Chondrocyte (in vitro differentiated cells): Measurements from ENCODE around the gene CACNG4. TPM values are rescaled to one million over a fixed set of nuclear protein-coding genes. Genes with fewer than 3 reads are reported as not detected.

Source experiments
- DNase-seq: peaks from one replicate; pipeline ENCODE4 v3.0.0; 2021; ENCODE audit warnings: mixed read lengths, low spot score
- H3K27ac Mint-ChIP-seq: one replicate; pipeline ENCODE4 v1.8.0; 2021; ENCODE audit warnings: mild to moderate bottlenecking, moderate library complexity, mixed read lengths; ENCODE audit not compliant: unreplicated experiment
- H3K27me3 Mint-ChIP-seq: 2 replicates; pipeline ENCODE4 v1.8.0; 2021; ENCODE audit warnings: low read depth, mixed read lengths
- H3K36me3 Mint-ChIP-seq: 2 replicates; pipeline ENCODE4 v1.8.0; 2021; ENCODE audit warnings: low read depth, mixed read lengths
- H3K4me1 Mint-ChIP-seq: 2 replicates; pipeline ENCODE4 v1.8.0; 2021; ENCODE audit warnings: low read depth, mild to moderate bottlenecking, mixed read lengths
- H3K4me3 Mint-ChIP-seq: one replicate; pipeline ENCODE4 v1.8.0; 2021; ENCODE audit warnings: mild to moderate bottlenecking, moderate library complexity, mixed read lengths; ENCODE audit not compliant: unreplicated experiment
- H3K9me3 Mint-ChIP-seq: 2 replicates; pipeline ENCODE4 v1.8.0; 2021; ENCODE audit warnings: low read depth, mixed read lengths
- total RNA-seq: library from RNA; stranded (reverse); gene quantifications from 3 replicates; pipeline ENCODE4 v1.2.1, GENCODE V29; 2021
- TF ChIP-seq, protein P1 (sequence below): fragments of 200-600 bp; sonication (generic); IDR thresholded peaks from 2 replicates; pipeline ENCODE4 v1.5.0; 2021; ENCODE audit warnings: antibody characterized with exemption, mild to moderate bottlenecking, moderate library complexity

CACNG4 gene
- total RNA-seq, 1 donor from 2014 or later = 2.9 TPM

DNA sequence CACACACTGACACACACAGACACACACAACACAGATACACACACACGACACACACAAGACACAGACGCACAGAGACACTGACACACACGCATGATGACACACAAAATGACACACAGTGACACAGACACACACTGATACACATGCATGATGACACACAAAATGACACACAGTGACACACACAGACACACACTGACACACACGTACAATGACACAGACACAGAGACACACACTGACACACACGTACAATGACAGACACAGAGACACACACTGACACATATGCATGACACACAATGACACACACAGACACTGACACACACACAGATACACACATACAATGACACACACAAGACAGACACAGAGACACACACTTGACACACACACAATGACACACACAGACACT is 90.1 kb downstream of the CACNG4 start:
- Mint-ChIP-seq H3K4me3 (no peak overlapping the region), H3K27me3 (no peaks in the 10 kb centered on the region), H3K36me3 (peaks cover 2% of the 10 kb centered on the region), H3K4me1 (no peaks in the 10 kb centered on the region), H3K9me3 (peaks cover 3% of the 10 kb centered on the region), H3K27ac (no peak overlapping the region)
- TF ChIP-seq, protein P1, sequence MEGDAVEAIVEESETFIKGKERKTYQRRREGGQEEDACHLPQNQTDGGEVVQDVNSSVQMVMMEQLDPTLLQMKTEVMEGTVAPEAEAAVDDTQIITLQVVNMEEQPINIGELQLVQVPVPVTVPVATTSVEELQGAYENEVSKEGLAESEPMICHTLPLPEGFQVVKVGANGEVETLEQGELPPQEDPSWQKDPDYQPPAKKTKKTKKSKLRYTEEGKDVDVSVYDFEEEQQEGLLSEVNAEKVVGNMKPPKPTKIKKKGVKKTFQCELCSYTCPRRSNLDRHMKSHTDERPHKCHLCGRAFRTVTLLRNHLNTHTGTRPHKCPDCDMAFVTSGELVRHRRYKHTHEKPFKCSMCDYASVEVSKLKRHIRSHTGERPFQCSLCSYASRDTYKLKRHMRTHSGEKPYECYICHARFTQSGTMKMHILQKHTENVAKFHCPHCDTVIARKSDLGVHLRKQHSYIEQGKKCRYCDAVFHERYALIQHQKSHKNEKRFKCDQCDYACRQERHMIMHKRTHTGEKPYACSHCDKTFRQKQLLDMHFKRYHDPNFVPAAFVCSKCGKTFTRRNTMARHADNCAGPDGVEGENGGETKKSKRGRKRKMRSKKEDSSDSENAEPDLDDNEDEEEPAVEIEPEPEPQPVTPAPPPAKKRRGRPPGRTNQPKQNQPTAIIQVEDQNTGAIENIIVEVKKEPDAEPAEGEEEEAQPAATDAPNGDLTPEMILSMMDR = no peak
- no peak for DNase-seq

DNA sequence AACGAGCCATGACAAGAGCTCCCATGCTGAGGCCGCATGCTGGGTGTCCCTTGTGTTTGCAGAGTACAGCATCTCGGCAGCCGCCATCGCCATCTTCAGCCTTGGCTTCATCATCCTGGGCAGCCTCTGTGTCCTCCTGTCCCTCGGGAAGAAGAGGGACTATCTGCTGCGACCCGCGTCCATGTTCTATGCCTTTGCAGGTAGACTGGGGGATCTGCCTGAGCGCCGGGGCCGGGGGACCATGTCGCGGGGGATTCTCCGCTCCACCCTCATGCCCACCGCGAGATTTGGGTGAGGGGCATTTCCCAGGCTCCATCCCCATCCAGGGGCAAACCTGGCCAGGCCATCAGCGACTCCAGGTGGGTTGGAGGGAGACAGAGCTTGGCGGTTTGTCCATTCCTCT is 90.5 kb downstream of the CACNG4 start:
- Mint-ChIP-seq H3K36me3 (peaks cover 2% of the 10 kb centered on the region), H3K9me3 (peaks cover 2% of the 10 kb centered on the region), H3K27me3 (no peaks in the 10 kb centered on the region), H3K4me1 (no peaks in the 10 kb centered on the region), H3K27ac (no peak overlapping the region), H3K4me3 (no peak overlapping the region)
- DNase-seq = no peak
- TF ChIP-seq, protein P1 = no peak

DNA sequence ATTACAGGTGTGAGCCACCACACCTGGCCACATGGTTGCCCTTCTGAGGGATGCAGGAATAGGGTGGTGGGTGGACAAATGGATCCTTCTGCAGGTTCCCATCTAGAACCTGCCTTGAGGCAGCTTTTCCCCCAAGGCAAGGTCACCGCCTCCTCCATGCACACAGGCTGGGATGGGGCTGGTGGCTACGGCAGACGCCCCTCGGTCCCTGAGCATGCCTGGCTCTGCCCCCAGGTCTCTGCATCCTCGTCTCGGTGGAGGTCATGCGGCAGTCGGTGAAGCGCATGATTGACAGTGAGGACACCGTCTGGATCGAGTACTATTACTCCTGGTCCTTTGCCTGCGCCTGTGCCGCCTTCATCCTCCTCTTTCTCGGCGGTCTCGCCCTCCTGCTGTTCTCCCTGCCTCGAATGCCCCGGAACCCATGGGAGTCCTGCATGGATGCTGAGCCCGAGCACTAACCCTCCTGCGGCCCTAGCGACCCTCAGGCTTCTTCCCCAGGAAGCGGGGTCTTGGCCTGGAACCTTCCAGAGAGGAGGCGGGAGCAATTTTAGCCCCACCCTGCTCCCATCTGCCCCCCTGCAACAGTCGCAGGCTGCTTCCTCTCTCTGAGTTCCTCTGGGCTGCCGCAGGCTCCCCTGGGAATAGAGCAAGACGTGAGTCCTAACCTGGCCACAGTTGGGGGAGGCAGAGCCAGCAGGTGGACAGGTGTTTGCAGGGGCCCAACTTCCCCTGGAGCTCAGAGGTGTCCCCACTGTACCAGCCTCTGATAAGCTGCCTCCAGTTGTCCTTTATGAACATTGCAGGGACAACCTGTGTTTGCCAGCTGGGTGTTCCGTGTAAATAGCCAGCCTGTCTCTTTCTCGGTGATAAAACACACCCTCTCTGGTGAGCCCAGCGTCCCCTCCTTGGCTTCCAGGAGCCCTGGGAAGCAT is 91.6 kb downstream of the CACNG4 start:
- H3K9me3 Mint-ChIP-seq = peaks cover 2% of the 10 kb centered on the region
- no peaks in the 10 kb centered on the region for H3K27me3 Mint-ChIP-seq
- H3K4me3 Mint-ChIP-seq = no peak overlapping the region
- H3K27ac Mint-ChIP-seq = no peak overlapping the region
- DNase-seq = no peak
- peaks cover 6% of the 10 kb centered on the region for H3K36me3 Mint-ChIP-seq
- no peaks in the 10 kb centered on the region for H3K4me1 Mint-ChIP-seq
- TF ChIP-seq, protein P1 = no peak

DNA sequence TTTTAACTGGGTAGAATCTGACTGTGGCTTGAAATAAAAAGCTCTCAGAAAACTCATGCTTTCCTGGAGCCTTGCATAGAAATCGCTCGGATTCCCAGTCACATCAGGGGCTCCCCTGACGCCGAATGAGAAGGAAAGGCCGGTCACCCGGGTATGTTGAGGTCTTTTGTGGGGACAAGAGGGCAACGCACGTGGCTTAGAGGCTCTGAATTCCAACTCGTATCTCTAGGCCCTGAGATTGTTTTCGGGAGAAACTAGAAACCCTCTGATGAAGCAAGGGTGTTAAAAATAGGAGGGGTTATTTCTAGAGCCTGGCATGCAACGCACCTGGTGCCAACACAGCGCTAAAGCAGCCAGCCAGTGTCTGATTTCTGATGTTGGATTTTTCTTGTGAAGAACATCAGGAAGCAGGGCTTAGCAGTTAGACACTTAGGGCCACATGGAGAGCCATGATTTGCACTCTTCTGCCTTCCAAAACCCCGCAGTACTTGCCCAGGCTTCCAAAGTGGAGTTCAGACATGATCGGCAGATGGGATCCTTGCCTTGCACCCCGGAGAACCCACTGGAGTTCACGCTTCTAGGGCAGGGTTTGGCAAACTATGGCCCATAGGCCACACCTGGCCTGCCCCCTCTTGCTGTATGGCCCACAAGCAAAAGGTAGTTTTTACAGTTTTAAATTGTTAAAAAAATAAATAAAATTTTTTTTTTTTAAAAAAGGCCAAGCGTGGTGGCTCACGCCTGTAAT is 92.4 kb downstream of the CACNG4 start:
- no peak for DNase-seq
- H3K9me3 Mint-ChIP-seq = peaks cover 2% of the 10 kb centered on the region
- H3K4me3 Mint-ChIP-seq = no peak overlapping the region
- H3K27me3 Mint-ChIP-seq = no peaks in the 10 kb centered on the region
- H3K36me3 Mint-ChIP-seq = peaks cover 6% of the 10 kb centered on the region
- no peaks in the 10 kb centered on the region for H3K4me1 Mint-ChIP-seq
- H3K27ac Mint-ChIP-seq = no peak overlapping the region
- TF ChIP-seq, protein P1 = no peak

DNA sequence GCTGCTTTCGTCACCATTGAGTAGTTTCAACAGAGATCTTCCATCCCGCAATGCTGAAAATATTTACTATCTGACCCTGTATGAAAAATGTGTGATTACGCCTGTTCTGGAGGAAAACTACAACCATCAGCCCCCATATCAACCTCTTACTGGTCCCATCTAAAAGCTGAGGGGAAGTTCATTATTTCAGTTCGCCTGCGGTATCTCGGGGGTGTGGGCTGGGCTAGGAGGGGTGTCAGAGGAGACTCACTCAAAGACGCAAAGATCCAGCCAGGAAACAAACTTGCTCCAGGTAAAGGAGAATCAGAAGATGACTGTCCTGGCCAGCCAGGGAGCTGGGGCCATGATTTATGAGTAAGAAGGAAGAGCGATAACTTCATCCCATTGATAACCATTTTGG is 93.5 kb downstream of the CACNG4 start:
- Mint-ChIP-seq H3K27ac (no peak overlapping the region), H3K36me3 (peaks cover 6% of the 10 kb centered on the region), H3K27me3 (no peaks in the 10 kb centered on the region), H3K4me1 (peaks cover 2% of the 10 kb centered on the region), H3K9me3 (peaks cover 2% of the 10 kb centered on the region), H3K4me3 (no peak overlapping the region)
- TF ChIP-seq, protein P1 = no peak
- no peak for DNase-seq
